Muscle of leg (tissue), 11 donors: ENCODE data around the gene RERE. TPM values are rescaled to one million over a fixed set of nuclear protein-coding genes. Genes with fewer than 3 reads are reported as not detected.
"Not testable (repeated sequence)": the region's sequence is repeated elsewhere in the genome, so short reads cannot be mapped to it uniquely, and the experiment has no call there.

Source experiments
- DNase-seq: peaks from one replicate; pipeline ENCODE4 v3.0.0; 2013
- H3K27ac ChIP-seq: one replicate; pipeline ENCODE4 v1.5.1; 2013; ENCODE audit warnings: mild to moderate bottlenecking, low read length, control low read depth
- H3K27me3 ChIP-seq: one replicate; pipeline ENCODE4 v1.6.1; 2013; ENCODE audit warnings: low read length; ENCODE audit not compliant: control insufficient read depth, insufficient read depth
- H3K36me3 ChIP-seq: one replicate; pipeline ENCODE4 v1.6.1; 2013; ENCODE audit warnings: low read length; ENCODE audit not compliant: control insufficient read depth, insufficient read depth
- H3K4me1 ChIP-seq: one replicate; pipeline ENCODE4 v1.6.1; 2013; ENCODE audit warnings: low read length; ENCODE audit not compliant: control insufficient read depth, insufficient read depth
- H3K4me3 ChIP-seq: one replicate; pipeline ENCODE4 v1.5.1; 2013; ENCODE audit warnings: low read length, control low read depth
- H3K9me3 ChIP-seq: replicated peaks from 2 replicates; pipeline ENCODE4 v1.6.1; 2013; ENCODE audit warnings: low read depth, low read length; ENCODE audit not compliant: control insufficient read depth
- WGBS: methylation state at CpG from one replicate; pipeline ENCODE4 v1.1.5; 2013; ENCODE audit warnings: missing lambda C conversion rate; ENCODE audit not compliant: insufficient coverage; 5-methylcytosine and 5-hydroxymethylcytosine counted together
- polyA plus RNA-seq, 8 donors: library from polyadenylated mRNA; unstranded; fragments of 120-200 nt; gene quantifications; one replicate each; pipeline versions ENCODE4 v1.2.1 to v1.2.3, GENCODE V29; 2013; ENCODE audit warnings: inconsistent platforms in 1 of 8, low replicate concordance in 1 of 8; ENCODE audit not compliant: insufficient read length in 8 of 8, insufficient read depth in 1 of 8
- total RNA-seq: library from RNA; stranded (reverse); fragments of 120-200 nt; gene quantifications from one replicate; pipeline ENCODE4 v1.2.4, GENCODE V29; 2013

RERE gene
- total and polyA plus RNA-seq, 9 donors = 63.7 to 102 (median 82.8) TPM

DNA sequence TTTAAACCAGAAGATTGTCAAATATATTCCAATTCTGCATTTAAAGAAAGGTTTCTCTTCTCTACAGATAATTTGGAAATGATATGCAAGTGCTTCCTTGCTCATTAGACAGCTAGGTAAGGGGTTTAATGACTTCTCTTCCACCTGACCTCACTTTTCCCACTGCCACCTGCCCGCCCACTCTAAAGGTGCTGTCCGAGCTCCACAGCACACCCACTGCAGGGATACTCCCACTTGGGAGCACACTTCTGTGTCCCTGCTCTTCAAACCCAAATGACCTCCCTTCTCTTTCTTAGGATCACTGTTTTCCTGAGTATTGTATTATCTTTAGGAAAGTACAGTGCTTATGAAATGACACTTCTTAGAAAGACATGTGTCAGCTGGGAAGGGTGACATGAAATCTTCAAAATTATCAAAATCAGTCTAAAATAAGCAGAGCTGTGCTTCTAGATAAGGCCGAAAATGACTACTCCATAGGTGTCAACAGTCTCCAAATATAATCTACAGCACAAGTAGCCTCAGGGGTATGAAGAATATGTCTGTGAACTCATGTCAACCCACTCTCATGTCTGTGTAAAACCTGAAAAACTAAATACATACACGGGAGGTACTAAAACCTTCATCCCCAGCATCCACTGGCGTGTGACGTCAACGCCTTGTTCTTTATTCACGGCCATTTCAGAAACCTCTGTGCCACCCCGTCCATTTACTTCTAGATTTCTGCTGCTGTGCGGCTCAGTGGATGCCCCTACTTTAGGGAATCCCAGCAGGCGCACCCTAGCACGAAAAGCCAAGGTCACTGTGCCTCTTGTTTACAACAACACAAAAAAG is 428.5 kb downstream of the RERE start:
- H3K4me3 ChIP-seq = no peak overlapping the region
- no peaks in the 10 kb centered on the region for H3K9me3 ChIP-seq
- 94% methylated on average over 8 of the region's 12 CpGs for WGBS
- no peak overlapping the region for H3K27ac ChIP-seq
- no peak for DNase-seq
- H3K27me3 ChIP-seq = no peaks in the 10 kb centered on the region
- peaks cover 14% of the 10 kb centered on the region for H3K4me1 ChIP-seq
- peaks cover 26% of the 10 kb centered on the region for H3K36me3 ChIP-seq

DNA sequence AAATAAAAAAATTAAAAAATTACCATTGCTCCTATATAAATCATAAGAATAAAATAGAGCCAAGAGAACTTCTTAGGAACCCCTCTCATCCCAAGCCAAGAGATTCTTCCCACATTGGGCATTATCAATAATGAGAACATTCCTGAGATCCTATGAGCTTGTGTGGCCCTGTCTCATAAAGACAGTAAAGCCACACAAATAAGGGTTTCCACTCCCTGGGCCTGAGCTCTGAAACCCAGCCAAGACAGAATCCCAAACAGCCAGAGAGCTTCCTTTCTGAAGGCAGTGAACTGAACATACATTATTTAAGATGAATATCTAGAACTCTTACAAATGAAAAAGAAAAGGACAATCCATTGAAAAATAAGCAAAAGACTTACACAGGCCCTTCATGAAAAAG is 431.2 kb downstream of the RERE start:
- no peak overlapping the region for H3K27ac ChIP-seq
- DNase-seq = no peak
- peaks cover 30% of the 10 kb centered on the region for H3K36me3 ChIP-seq
- no peaks in the 10 kb centered on the region for H3K9me3 ChIP-seq
- H3K4me3 ChIP-seq = no peak overlapping the region
- no peaks in the 10 kb centered on the region for H3K27me3 ChIP-seq
- H3K4me1 ChIP-seq = peaks cover 26% of the 10 kb centered on the region

DNA sequence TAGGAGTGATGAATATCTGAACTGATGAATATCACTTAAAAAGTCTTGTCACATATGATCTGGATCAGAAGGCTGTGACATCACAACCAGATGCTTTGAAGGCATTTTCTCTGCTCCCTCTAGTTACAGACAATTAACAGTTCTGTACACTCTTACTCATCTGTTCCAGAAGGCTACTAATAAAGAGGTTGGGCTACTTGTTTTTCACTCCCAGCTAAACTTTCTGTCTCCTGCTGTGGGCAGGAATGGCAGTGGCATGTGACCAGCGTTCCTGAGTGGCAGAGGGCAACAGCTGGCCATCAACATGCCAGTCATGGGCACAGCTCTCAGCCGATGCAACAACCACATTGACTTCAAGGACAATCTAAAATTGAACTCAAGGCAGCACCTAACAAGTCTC is 432.9 kb downstream of the RERE start:
- Histone ChIP-seq H3K4me3 (no peak overlapping the region), H3K9me3 (no peaks in the 10 kb centered on the region), H3K4me1 (peaks cover 42% of the 10 kb centered on the region), H3K27ac (no peak overlapping the region), H3K36me3 (peaks cover 26% of the 10 kb centered on the region), H3K27me3 (no peaks in the 10 kb centered on the region)
- 79% methylated on average over 2 of the region's 2 CpGs for WGBS
- no peak for DNase-seq

DNA sequence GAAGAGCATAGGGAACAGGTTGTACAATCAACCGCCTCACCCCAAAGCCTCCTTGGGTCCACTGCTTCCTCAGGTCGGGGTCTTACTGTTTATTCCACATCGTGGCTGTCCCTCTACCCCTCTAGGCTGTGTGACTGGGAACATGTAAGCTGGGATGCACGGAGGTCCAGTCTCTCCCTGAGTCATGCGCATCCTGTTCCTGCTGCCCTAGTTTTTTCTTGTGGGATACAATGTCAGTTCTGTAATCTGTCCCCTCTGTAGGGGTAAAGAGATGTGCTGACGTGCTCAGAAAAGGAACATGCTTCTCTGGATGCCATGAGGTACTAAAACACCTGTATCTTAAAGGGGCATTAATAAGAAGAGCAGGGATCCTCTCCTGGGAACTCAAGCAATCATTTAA is 433.4 kb downstream of the RERE start:
- DNase-seq = no peak
- H3K27ac ChIP-seq = no peak overlapping the region
- H3K4me1 ChIP-seq = peaks cover 47% of the 10 kb centered on the region
- no peaks in the 10 kb centered on the region for H3K9me3 ChIP-seq
- H3K27me3 ChIP-seq = no peaks in the 10 kb centered on the region
- peaks cover 21% of the 10 kb centered on the region for H3K36me3 ChIP-seq
- 75% methylated on average over 2 of the region's 6 CpGs for WGBS
- H3K4me3 ChIP-seq = no peak overlapping the region

DNA sequence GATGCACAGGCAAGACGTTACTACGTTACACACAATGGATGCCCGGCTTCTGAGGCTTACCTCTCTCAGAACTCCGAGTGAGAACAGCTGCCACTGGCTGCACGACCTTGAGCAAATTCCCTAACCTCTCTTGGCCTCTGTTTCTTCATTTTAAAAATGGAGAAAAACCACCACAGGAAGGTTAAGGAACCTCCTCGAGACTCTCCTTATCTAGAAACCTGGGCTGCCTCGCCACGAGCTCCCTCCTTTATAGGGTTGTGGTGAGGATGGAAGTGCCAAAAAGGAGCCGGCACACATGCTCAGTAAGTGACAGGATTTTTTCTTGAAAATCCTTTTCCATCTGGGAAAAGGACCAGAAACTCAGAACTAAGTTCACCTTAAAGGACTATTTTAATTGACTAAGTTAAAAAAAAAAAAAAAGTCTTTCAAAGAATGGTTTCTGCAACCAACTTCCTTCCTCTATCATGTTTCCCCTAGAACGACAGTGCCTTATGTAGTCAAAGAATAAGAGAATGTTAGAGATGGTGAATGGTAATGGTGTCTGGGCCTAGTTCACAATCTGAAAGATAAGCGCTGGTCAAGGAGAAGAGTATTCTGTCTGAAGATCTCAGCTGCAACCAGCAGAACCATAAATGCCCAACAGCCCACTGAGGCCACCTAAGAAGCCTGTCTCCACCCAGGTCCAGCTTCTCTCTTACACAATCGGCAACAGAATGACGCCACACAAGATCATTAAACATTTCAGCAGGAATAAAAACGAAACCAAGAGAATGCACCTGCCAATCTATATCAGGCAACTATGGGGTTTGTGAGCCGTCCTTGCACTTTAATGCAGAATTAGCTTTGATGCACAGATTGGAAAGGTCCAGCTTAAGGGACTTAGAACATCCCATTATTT is 434.6 kb downstream of the RERE start:
- H3K4me3 ChIP-seq = no peak overlapping the region

DNA sequence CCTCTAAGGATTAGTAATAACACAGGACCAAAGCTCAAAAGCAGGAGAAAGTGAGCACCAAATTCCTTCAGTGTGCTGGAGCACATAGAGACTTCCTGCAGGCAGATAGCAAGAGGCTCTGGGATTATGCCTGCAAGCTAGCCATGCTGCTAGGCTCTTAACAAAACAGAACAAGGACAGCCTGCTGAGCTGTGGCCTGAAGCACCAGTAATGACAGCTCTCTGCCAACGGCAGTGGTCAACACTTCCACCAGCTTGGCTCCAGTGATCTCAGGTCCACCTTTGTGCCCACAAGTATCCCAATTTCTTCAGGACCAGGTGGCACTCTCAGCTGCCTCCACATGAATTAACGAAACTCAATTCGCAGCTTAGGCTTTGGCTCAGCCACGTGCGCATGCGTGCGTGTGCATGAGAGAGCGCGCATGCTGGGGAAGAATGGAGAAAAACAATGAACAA is 435.4 kb downstream of the RERE start:
- H3K27me3 ChIP-seq = no peaks in the 10 kb centered on the region
- H3K4me3 ChIP-seq = no peak overlapping the region
- peak overlapping the region; percentile 32 for H3K27ac ChIP-seq
- no peaks in the 10 kb centered on the region for H3K9me3 ChIP-seq
- H3K36me3 ChIP-seq = peaks cover 15% of the 10 kb centered on the region
- DNase-seq = no peak
- WGBS = 63% methylated on average over 6 of the region's 9 CpGs
- H3K4me1 ChIP-seq = peaks cover 61% of the 10 kb centered on the region

More for the DNA sequence above, 434.6 kb downstream of the RERE start:
- Histone ChIP-seq H3K9me3 (no peaks in the 10 kb centered on the region), H3K36me3 (peaks cover 16% of the 10 kb centered on the region), H3K27ac (no peak overlapping the region), H3K4me1 (peaks cover 59% of the 10 kb centered on the region), H3K27me3 (no peaks in the 10 kb centered on the region)
- DNase-seq = no peak
- 83% methylated on average over 4 of the region's 15 CpGs for WGBS

DNA sequence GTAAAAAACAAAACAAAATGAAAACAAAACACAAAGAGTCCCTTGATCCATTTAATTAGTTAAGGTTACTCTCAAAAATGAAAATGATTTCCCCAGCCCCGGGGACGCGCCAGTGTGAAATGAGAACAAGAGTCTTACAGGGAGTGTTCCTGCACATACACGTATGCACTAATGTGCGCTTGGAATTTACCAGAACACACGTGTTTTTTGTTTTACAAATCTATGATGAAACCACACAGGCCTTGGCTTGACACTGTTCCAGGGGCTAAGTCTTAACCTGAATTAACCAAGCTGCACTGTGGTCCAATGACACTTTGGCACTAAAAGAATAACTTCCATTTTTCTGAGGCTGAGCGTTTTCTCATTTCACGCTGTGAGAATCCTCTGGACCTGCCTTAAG is 435.8 kb downstream of the RERE start:
- Histone ChIP-seq H3K4me1 (peaks cover 61% of the 10 kb centered on the region), H3K27ac (peak overlapping the region; percentile 32), H3K27me3 (no peaks in the 10 kb centered on the region), H3K36me3 (peaks cover 15% of the 10 kb centered on the region), H3K9me3 (no peaks in the 10 kb centered on the region), H3K4me3 (no peak overlapping the region)
- DNase-seq = no peak
- 45% methylated on average over 7 of the region's 8 CpGs for WGBS

DNA sequence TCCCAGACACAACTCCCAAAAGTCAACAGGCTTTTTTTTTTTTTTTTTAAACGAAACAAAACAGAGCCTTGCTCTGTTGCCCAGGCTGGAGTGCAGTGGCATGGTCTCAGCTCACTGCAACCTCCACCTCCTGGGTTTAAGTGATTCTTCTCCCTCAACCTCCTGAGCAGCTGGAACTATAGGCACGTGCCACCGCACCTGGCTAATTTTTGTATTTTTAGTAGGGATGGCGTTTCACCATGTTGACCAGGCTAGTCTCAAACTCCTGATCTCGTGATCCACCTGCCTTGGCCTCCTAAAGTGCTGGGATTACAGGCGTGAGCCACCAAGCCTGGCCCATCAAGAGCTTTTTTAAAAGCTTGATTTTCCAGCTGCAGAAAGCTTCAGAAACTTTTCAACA is 437.1 kb downstream of the RERE start:
- peaks cover 14% of the 10 kb centered on the region for H3K36me3 ChIP-seq
- not testable (repeated sequence) for H3K9me3 ChIP-seq, H3K27me3 ChIP-seq, DNase-seq, H3K4me3 ChIP-seq
- peak overlapping the region; percentile 10 for H3K27ac ChIP-seq
- no CpG with 5 or more reads among the region's 6 CpGs for WGBS
- peaks cover 62% of the 10 kb centered on the region for H3K4me1 ChIP-seq

DNA sequence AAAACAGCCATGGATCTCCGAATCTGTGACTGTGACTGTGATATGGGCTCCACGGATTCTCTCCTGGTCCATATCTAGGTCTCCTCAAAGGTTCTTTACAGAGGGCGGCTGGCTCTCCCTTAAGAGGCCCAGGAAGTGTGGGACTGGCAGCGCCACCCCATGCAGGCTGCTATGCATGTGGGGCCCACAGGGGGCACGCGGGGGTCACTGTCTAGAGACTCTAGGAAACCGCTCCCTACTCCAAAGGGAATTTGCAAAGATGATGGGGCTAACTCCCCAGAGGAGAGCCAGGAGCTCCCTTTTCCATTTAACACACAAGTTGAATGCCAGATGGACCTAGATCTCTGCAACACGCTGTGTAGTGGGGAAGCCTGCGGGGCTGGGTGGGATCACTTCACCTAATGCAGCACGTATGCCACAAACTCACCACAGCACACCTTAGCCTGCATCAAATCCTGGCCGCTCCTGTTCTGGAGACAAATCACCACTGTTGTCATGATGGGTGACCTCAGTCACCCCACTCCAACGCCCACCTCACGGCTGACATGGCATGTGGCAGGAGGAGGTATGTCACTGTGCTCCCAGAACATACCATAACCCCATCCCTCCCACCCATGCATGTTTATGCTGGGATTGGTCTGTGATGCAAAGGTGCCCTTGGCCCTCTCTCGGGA is 437.8 kb downstream of the RERE start:
- 67% methylated on average over 4 of the region's 14 CpGs for WGBS
- H3K36me3 ChIP-seq = peaks cover 13% of the 10 kb centered on the region
- H3K27ac ChIP-seq = peak overlapping the region; percentile 89
- no peaks in the 10 kb centered on the region for H3K9me3 ChIP-seq
- H3K4me1 ChIP-seq = peaks cover 61% of the 10 kb centered on the region
- no peak overlapping the region for H3K4me3 ChIP-seq
- H3K27me3 ChIP-seq = no peaks in the 10 kb centered on the region
- DNase-seq = no peak
